Measurements from ENCODE around the gene GPRIN3. TPM values are rescaled to one million over a fixed set of nuclear protein-coding genes. Genes with fewer than 3 reads are reported as not detected.

GPRIN3 gene
- total RNA-seq, 1 donor from 2014 or later, result 25.2 TPM

DNA sequence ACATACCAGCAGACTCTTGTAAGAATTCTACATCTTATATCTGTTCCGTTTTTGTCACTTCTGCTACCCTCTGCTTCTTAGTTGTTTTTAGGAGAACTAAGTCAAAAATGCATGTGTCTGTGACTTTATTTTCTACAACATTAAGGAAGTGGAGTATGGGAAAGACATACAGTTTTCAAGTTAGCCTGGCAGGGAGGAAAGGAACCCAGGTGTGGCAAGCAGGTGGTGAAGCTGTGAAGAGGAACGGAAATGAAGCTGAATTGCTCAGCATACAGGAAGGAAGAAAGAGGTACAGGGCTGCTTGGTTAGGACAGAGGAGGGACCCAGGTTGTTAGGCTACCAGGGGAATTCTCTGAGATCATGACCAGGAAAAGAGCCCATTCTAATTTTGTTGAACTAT, 9.4 kb downstream of the GPRIN3 start:
- peak; percentile 69 for ATAC-seq

DNA sequence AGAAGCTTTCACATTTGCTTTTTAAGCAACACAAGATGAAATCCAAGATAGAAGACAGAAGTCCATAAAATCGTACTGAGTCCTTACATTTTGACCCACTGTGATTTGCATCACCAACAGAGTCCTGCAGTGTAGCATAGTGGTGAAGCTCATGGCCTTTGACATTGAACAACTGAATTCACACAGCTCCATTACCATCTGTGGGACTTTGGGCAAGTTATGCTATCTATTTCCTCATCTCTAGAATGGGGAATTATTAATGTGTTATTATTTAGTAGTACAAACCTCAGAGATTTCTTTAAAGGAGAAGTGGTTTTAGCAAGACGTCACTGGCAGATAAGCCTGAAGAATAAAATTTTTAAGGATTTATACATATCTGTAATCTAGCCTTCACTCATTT, 10.7 kb downstream of the GPRIN3 start:
- Histone ChIP-seq H3K9me3 (no peaks in the 10 kb centered on the region), H3K36me3 (no peaks in the 10 kb centered on the region), H3K4me1 (peaks cover 26% of the 10 kb centered on the region), H3K4me3 (no peak overlapping the region), H3K27me3 (no peaks in the 10 kb centered on the region), H3K27ac (peak overlapping the region; percentile 53)
- intact Hi-C loops (cut with DNase I), result no loop called here
- TF ChIP-seq, protein P1, sequence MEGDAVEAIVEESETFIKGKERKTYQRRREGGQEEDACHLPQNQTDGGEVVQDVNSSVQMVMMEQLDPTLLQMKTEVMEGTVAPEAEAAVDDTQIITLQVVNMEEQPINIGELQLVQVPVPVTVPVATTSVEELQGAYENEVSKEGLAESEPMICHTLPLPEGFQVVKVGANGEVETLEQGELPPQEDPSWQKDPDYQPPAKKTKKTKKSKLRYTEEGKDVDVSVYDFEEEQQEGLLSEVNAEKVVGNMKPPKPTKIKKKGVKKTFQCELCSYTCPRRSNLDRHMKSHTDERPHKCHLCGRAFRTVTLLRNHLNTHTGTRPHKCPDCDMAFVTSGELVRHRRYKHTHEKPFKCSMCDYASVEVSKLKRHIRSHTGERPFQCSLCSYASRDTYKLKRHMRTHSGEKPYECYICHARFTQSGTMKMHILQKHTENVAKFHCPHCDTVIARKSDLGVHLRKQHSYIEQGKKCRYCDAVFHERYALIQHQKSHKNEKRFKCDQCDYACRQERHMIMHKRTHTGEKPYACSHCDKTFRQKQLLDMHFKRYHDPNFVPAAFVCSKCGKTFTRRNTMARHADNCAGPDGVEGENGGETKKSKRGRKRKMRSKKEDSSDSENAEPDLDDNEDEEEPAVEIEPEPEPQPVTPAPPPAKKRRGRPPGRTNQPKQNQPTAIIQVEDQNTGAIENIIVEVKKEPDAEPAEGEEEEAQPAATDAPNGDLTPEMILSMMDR (IDR thresholded peaks at IDR 0.05), result no peak
- ATAC-seq, result peak; percentile 65
- DNase-seq, result no peak

More for the DNA sequence above, 9.4 kb downstream of the GPRIN3 start:
- no peaks in the 10 kb centered on the region for H3K36me3 ChIP-seq
- peak overlapping the region; percentile 53 for H3K27ac ChIP-seq
- intact Hi-C loops (cut with DNase I), result no loop called here
- no peaks in the 10 kb centered on the region for H3K9me3 ChIP-seq
- peak overlapping the region; percentile 33 for H3K4me3 ChIP-seq
- H3K27me3 ChIP-seq, result no peaks in the 10 kb centered on the region
- TF ChIP-seq, protein P1 (IDR thresholded peaks at IDR 0.05), result no peak
- DNase-seq, result no peak
- peaks cover 26% of the 10 kb centered on the region for H3K4me1 ChIP-seq

DNA sequence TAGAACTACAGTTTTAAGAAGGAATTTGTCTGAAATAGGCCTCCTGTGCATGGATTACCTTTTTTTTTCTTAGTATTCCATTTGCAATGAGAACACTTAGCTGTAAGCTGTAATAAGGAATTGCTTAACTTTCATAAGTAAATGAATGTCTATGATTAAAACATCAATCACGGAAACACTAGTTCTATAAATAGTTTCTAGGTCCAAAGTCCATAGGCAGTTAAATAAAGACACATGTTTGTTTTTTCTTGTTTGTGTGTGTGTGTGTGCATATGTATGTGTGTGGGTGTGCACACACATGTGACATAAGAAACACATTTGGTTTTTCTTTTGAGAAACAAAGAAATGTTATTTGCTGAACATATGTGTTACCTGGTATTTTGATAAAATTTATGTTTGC, 11.2 kb downstream of the GPRIN3 start:
- Histone ChIP-seq H3K27me3 (no peaks in the 10 kb centered on the region), H3K4me3 (no peak overlapping the region), H3K9me3 (no peaks in the 10 kb centered on the region), H3K36me3 (no peaks in the 10 kb centered on the region), H3K27ac (no peak overlapping the region), H3K4me1 (peaks cover 26% of the 10 kb centered on the region)
- TF ChIP-seq, protein P1 (IDR thresholded peaks at IDR 0.05), result no peak
- ATAC-seq (no peak), DNase-seq (no peak)
- intact Hi-C loops (cut with DNase I), result no loop called here

DNA sequence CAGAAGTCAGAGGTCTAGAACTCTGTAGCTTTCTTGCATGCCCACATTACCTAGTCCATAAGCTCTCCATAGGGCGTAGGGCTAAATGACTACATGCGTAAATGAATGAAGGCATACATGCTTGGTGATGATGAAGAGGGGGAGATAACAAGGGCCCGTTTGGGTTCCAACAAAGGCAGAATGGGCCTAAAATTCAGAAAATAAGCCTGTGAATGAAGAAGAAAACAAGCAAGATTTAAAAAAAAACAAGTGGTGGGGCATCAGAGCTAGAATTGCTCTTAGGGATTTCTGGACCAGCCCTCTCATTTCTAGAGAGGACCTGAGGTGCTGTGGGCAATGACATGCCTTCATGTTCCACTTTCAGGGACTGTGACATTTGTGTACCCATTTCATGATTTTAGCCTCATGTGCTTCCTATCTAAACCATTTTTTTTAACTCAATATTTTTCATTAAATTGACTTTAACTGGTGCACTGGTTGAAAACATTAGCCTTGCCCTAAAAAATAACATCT, 12.1 kb downstream of the GPRIN3 start:
- no peak overlapping the region for H3K27ac ChIP-seq

DNA sequence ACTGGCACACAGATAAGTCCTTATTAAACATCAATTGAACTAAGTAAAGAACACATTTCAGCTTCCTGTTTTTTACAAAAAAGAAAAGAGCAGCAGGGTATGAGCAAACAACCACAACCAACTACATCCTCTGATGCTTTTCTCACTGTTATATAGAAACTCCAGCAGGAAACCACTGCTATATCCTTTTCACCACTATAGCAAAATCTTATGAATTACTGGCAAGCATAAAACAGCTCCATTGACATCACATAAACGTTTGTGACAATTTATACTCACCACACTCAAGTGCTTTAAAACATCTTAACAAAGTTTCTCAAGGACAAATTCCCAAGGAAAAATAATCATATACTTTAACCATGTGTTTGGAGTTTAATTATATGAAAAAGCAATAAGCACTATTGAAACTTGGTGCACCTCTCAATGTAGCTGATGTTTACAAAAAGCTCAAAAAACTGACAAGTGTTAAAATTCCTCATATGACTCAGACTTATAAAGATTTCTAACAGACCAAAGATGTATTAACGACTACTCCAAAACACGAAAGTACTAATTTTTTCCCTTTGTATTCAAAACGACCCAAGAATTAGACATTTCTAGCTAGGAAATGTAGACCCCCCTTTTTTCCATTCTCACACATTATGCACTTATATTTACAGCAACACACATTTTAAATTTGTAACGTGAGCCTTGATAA, 12.9 kb downstream of the GPRIN3 start:
- Histone ChIP-seq H3K27me3 (no peaks in the 10 kb centered on the region), H3K27ac (no peak overlapping the region), H3K4me1 (peaks cover 20% of the 10 kb centered on the region), H3K9me3 (no peaks in the 10 kb centered on the region), H3K36me3 (no peaks in the 10 kb centered on the region), H3K4me3 (no peak overlapping the region)
- intact Hi-C loops (cut with DNase I), result no loop called here
- TF ChIP-seq, protein P1 (IDR thresholded peaks at IDR 0.05), result no peak
- ATAC-seq, result peak; percentile 42
- no peak for DNase-seq

More for the DNA sequence above, 12.1 kb downstream of the GPRIN3 start:
- DNase-seq (no peak), ATAC-seq (no peak)
- Histone ChIP-seq H3K36me3 (no peaks in the 10 kb centered on the region), H3K4me3 (no peak overlapping the region), H3K9me3 (no peaks in the 10 kb centered on the region), H3K4me1 (peaks cover 26% of the 10 kb centered on the region), H3K27me3 (no peaks in the 10 kb centered on the region)
- intact Hi-C loops (cut with DNase I), result no loop called here
- TF ChIP-seq, protein P1 (IDR thresholded peaks at IDR 0.05), result no peak
